Endometrial microvascular endothelial cells (primary cell): ENCODE results near the gene GLRA2. TPM values are rescaled to one million over a fixed set of nuclear protein-coding genes. Genes with fewer than 3 reads are reported as not detected.
"Not testable (repeated sequence)": the region's sequence is repeated elsewhere in the genome, so short reads cannot be mapped to it uniquely, and the experiment has no call there.

Experiments used
- in situ Hi-C: cut with HindIII; loops from 2 replicates; pipeline ENCODE4 v1.10.0; 2017; ENCODE audit warnings: low sequenced_read_pairs, low pct_unique_long_range_greater_than_20kb; ENCODE audit errors: inconsistent ontology term
- total RNA-seq: library from RNA; depleted of rRNA; stranded (reverse); fragments of >200 nt; gene quantifications from one replicate; pipeline ENCODE4 v1.2.3, GENCODE V29; 2015; ENCODE audit errors: inconsistent ontology term

Gene GLRA2
- total RNA-seq, 1 donor from 2014 or later: not detected

- in situ Hi-C loops: not testable (repeated sequence)
Measured at GRCh38 chrX:14688331-14688730, 159.0 kb downstream of the GLRA2 start.

- in situ Hi-C loops: no loop called here
Measured at GRCh38 chrX:14690553-14690952, 161.2 kb downstream of the GLRA2 start.

GRCh38 chrX:14694611-14695010 lies 165.3 kb downstream of the GLRA2 start:
- in situ Hi-C loops: no loop called here

- in situ Hi-C loops: no loop called here
Measured at GRCh38 chrX:14697451-14697850, 168.1 kb downstream of the GLRA2 start.

GRCh38 chrX:14698790-14699189 lies 169.5 kb downstream of the GLRA2 start:
- in situ Hi-C loops: no loop called here

DNA sequence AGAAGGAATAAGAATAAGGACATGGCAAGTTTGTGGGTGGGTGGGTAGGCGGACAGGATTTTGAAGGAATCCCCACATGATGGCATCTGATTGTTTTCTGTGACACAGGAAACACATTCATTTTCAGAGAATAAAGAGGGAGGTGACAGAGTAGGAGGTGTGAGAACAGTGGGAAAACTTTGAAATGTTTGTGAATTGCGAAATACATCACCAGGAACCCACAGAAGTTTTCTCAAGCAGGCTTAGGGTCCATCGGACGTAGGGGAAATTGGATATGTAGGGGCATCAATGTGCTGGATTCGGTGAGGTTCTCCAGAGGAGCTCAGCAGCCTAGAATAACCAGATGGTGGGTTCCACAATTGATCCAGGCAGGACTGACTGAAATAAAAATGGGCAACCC lies 171.6 kb downstream of the GLRA2 start:
- in situ Hi-C loops: no loop called here

- in situ Hi-C loops: no loop called here
Measured at GRCh38 chrX:14702145-14702544, 172.8 kb downstream of the GLRA2 start.

GRCh38 chrX:14712096-14712495 lies 182.8 kb downstream of the GLRA2 start:
- in situ Hi-C loops: no loop called here

- in situ Hi-C loops: no loop called here
Measured at GRCh38 chrX:14717949-14718348, 188.6 kb downstream of the GLRA2 start.

GRCh38 chrX:14718403-14718802 lies 189.1 kb downstream of the GLRA2 start:
- in situ Hi-C loops: no loop called here

DNA sequence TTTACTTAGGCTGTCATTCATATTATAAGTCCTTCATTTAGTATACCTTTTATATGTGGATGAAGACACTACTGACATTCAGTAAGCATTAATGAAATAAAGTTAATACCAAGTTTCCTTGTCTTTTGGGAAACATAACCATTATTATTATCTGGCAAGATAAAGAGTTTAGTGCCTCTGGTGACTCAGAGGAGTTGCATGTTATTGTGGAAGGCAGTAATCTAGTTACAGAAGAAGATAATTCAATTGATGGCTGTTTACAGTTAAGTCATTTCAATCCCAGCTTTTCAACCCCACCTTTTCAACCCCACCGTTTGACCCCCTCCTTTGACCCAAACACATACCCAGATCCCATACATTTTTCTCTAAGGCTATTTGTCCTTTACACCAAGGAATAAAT lies 199.7 kb downstream of the GLRA2 start:
- in situ Hi-C loops: no loop called here

DNA sequence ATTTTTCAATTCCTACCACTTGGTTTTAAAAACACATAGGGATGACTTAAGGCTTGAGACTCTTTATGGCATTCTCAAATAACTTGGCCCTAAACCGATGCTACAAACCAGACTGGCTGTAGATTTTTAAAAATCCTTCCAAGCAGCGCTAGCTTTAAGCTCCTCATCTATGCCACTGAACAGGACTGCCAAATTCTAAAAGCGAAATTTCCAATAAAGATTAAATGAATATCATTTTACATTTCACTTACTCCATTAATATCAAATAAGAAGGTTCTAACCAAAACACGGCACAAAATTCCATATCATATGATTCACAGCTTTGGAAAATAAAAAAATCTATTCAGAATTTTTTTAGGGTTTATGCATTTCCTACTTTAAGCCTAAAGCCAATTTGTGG lies 209.3 kb downstream of the GLRA2 start:
- in situ Hi-C loops: no loop called here

DNA sequence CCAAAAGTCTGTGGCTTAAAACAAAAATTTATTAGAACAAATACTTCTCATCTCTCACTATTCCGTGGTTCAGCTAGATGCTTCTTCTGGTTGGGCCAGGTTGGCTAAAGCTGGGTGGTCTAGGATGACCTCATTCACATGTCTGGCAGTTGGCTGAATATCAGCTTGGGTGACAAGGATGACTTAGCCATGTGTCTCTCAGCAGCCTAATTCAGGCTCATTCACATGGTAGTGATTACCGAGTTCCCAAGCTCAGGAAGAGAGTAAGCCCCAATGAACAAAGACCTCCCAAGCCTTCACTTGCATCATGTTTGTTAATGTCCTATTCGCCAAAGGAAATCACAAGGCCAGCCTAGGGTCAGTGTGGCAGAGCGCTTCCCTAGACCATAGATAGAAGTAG lies 224.1 kb downstream of the GLRA2 start:
- in situ Hi-C loops: no loop called here

DNA sequence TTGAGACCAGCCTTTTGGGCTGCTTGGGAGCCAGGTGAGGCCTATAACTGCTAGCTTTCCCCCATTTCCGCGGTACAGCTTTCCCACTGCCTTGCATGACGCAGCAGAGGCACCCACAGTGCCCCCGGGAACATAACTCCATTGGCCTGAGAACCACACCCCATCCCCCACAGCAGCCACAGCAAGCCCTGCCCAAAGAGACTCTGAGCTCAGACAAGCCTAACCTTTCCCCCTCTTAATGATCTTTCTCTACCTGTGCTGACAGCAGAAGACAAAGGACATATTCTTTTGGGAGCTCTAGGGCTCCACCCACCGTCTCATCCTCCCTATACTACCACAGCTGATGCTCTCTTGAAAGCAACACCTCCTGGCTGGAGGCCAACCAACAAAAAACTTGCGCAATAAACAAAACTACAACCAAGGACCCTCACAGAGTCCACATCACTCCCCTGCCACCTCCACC lies 228.7 kb downstream of the GLRA2 start:
- in situ Hi-C loops: no loop called here

GRCh38 chrX:14775416-14775815 lies 246.1 kb downstream of the GLRA2 start:
- in situ Hi-C loops: no loop called here

- in situ Hi-C loops: no loop called here
Measured at GRCh38 chrX:14776901-14777300, 247.6 kb downstream of the GLRA2 start.

DNA sequence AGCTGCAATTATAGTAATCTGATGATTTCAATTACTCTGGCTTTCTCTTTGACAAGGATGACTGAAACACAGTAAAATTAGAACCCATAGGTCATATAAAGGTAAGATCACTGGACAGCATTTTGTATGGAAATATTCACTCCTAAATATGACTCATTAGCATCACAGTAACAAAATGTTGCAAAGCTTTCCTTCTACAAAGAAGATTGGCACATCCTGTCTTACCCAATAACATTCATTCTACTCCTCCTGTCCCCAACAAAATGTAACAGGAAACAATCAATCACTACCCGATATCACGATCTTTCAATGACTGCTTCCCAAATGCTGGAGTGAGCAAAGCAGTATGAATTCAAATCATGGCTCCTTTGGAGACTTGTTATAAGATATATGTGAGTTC lies 248.2 kb downstream of the GLRA2 start:
- in situ Hi-C loops: no loop called here

- in situ Hi-C loops: no loop called here
Measured at GRCh38 chrX:14779580-14779979, 250.2 kb downstream of the GLRA2 start.
